ENCODE measurements around the gene SH3BP2.
A peak's percentile ranks its signal among the peaks of the same experiment; 100 is the strongest.
"Not testable (repeated sequence)": the region's sequence is repeated elsewhere in the genome, so short reads cannot be mapped to it uniquely, and the experiment has no call there.

Gene SH3BP2

DNA sequence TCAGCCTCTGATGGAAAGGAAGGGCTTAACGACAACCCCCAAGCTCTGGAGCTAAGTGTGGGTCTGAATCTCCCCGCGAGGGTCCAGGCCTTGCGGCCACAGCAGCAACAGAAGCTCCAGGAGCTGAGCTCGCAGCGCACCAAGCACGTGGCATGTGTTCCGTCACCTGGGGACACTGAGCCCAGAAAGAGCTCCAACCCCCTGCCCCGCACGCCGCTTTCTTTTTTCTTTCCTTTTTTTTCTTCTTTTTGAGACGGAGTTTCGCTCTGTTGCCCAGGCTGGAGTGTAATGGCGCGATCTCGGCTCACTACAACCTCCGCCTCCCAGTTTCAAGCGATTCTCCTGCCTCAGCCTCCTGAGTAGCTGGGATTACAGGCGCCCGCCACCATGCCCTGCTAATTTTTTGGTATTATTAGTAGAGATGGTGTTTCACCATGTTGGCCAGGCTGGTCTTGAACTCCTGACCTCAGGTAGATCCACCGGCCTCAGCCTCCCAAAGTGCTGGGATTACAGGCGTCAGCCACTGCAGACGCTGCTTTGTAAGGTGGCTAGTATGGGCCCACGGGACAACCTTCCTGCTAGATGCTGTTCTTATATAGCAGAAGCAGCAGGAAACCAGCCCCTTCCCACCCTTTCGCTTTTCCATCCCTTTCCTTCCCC, 36.1 kb upstream of the SH3BP2 start:
- peak overlapping the region; percentile 55 for H3K27ac Mint-ChIP-seq
- DNase-seq (ENCODE audit: low spot score), result no peak
- no peaks in the 10 kb centered on the region for H3K27me3 Mint-ChIP-seq (ENCODE audit: low read depth)
- peaks cover 18% of the 10 kb centered on the region for H3K4me1 Mint-ChIP-seq (ENCODE audit: low read depth)
- H3K9me3 Mint-ChIP-seq, result no peaks in the 10 kb centered on the region
- H3K36me3 Mint-ChIP-seq (ENCODE audit: low read depth), result peaks cover 8% of the 10 kb centered on the region
- peak overlapping the region; percentile 71 for H3K4me3 Mint-ChIP-seq

DNA sequence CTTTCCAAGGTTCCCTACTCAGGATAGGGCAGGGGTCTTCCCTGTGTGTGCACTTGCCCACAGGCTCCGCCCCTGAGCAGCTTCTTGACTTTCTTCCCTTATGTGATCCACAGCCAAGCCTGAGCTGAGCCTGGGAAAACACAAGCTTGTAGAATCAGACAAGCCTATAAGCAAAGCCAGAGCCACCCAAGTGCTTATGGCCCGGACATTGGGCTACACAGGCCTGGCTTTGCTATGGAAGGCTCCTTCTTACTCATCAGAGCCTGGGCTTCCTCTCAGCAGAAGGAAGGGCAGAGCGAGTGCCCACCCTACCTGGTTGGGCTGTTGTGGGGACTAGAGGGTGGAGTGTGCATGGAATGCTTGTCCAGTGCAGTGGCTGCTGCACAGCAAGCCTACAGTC, 35.5 kb upstream of the SH3BP2 start:
- DNase-seq (ENCODE audit: low spot score), result no peak
- no peaks in the 10 kb centered on the region for H3K27me3 Mint-ChIP-seq (ENCODE audit: low read depth)
- peak overlapping the region; percentile 61 for H3K4me3 Mint-ChIP-seq
- peak overlapping the region; percentile 17 for H3K27ac Mint-ChIP-seq
- H3K36me3 Mint-ChIP-seq (ENCODE audit: low read depth), result peaks cover 7% of the 10 kb centered on the region
- H3K4me1 Mint-ChIP-seq (ENCODE audit: low read depth), result peaks cover 18% of the 10 kb centered on the region
- no peaks in the 10 kb centered on the region for H3K9me3 Mint-ChIP-seq

DNA sequence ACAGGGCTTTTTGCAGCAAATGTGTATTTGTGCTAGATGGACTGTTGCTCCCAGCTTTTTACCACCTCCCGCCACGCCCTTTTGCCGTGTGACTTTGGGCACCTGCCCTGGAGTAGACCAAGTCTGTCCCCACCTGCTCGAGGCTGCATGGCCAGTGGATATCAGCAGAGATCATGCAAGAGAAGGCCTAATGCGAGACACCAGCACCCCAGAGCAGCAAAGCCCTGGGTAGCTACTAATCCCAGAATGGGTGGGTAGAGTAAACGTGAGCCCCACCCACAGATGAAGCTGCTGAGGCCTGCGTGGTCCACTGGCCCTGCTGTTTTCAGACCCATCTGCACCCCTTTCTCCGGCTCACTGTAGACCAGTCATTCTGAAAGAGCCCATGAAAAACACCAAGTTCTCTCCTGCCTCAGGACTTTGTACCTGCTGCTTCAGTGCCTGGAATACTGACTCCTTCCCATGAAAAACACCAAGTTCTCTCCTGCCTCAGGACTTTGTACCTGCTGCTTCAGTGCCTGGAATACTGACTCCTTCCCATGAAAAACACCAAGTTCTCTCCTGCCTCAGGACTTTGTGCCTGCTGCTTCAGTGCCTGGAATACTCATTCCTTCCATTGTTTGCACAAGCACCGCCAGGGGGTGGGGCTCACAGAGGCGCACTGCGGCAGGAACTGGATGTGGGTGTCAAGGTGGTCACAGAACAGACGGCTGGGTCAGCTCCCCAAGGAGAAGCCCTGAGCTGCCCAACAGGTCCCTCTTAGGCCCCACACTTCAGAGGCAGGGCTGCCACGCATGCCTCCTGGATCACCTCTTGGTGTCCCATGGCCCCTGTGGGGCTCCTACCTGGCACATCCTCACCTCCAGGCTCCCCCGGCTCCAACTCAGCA, 31.6 kb upstream of the SH3BP2 start:
- Mint-ChIP-seq H3K36me3 (ENCODE audit: low read depth) (no peaks in the 10 kb centered on the region), H3K27ac (no peak overlapping the region), H3K4me3 (no peak overlapping the region), H3K4me1 (ENCODE audit: low read depth) (peaks cover 6% of the 10 kb centered on the region), H3K9me3 (no peaks in the 10 kb centered on the region), H3K27me3 (ENCODE audit: low read depth) (no peaks in the 10 kb centered on the region)
- no peak for DNase-seq (ENCODE audit: low spot score)

DNA sequence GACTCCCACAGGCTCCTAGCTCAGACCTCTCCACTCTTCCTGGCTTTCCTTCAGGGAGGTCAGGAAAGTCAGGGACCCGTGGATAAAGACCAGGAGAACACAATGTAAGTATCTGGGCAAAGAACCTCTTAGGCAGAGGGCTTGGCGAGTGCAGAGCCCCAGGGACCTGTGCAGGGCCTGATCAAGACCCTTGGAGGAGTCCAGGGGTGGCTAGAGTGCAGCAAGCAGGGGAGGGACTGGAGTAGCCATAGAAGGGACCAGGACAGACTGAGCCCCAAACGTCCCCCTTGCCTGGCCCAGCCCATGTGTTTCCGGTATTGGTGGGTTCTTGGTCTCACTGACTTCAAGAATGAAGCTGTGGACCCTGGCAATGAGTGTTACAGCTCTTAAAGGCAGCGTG, 30.8 kb upstream of the SH3BP2 start:
- Mint-ChIP-seq H3K4me3 (no peak overlapping the region), H3K4me1 (ENCODE audit: low read depth) (peaks cover 6% of the 10 kb centered on the region), H3K36me3 (ENCODE audit: low read depth) (no peaks in the 10 kb centered on the region), H3K27ac (no peak overlapping the region), H3K9me3 (no peaks in the 10 kb centered on the region), H3K27me3 (ENCODE audit: low read depth) (no peaks in the 10 kb centered on the region)
- DNase-seq (ENCODE audit: low spot score), result no peak

DNA sequence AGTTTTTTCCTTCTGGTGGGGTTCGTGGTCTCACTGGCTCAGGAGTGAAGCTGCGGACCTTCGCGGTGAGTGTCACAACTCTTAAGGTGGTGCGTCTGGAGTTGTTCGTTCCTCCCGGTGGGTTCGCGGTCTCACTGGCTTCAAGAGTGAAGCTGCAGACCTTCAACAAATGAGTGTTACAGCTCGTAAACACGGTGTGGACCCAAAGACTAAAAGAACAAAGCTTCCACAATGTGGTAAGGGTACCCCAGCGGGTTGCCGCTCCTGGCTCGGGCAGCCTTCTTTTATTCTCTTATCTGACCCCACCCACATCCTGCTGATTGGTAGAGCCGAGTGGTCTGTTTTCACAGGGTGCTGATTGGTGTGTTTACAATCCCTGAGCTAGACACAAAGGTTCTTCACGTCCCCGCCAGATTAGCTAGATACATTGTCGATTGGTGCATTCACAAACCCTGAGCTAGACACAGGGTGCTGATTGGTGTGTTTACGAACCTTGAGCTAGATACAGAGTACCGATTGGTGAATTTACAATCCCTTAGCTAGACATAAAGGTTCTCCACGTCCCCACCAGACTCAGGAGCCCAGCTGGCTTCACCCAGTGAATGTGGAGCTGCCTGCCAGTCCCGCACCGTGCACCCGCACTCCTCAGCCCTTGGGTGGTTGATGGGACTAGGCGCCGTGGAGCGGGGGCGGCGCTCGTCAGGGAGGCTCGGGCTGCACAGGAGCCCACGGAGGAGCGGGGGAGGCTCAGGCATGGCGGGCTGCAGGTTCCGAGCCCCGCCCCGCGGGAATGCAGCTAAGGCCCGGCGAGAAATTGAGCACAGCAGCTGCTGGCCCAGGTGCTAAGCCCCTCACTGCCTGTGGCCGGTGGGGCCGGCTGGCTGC, 30.2 kb upstream of the SH3BP2 start:
- H3K4me3 Mint-ChIP-seq; H3K36me3 Mint-ChIP-seq (ENCODE audit: low read depth); H3K27me3 Mint-ChIP-seq (ENCODE audit: low read depth); H3K9me3 Mint-ChIP-seq; H3K27ac Mint-ChIP-seq; H3K4me1 Mint-ChIP-seq (ENCODE audit: low read depth); DNase-seq (ENCODE audit: low spot score): not testable (repeated sequence)

DNA sequence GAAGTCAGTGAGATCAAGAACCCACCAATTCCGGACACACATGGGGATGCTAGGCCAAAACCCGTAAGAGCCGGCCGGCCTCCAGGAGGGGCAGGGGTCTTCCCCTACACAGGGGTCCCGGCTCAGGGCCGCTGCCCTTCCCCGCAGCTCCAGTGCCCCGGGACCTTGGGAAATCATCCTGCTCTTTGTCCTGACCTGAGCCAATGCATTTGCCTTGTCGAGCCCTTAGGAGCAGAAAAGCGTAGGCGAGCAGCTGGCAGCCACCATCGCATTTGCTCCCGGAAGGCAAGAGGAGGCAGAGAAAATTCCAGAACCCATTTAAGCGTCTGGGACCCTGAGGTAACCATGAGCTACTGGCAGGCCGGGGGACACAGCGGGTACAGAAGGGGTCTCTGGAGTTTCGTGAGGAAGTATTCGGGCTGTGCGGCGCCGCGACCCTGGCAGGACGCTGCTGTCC, 29.3 kb upstream of the SH3BP2 start:
- H3K9me3 Mint-ChIP-seq, result no peaks in the 10 kb centered on the region
- no peak for DNase-seq (ENCODE audit: low spot score)
- H3K4me1 Mint-ChIP-seq (ENCODE audit: low read depth), result peaks cover 4% of the 10 kb centered on the region
- no peak overlapping the region for H3K27ac Mint-ChIP-seq
- H3K4me3 Mint-ChIP-seq, result peak overlapping the region; percentile 54
- H3K36me3 Mint-ChIP-seq (ENCODE audit: low read depth), result no peaks in the 10 kb centered on the region
- H3K27me3 Mint-ChIP-seq (ENCODE audit: low read depth), result no peaks in the 10 kb centered on the region

DNA sequence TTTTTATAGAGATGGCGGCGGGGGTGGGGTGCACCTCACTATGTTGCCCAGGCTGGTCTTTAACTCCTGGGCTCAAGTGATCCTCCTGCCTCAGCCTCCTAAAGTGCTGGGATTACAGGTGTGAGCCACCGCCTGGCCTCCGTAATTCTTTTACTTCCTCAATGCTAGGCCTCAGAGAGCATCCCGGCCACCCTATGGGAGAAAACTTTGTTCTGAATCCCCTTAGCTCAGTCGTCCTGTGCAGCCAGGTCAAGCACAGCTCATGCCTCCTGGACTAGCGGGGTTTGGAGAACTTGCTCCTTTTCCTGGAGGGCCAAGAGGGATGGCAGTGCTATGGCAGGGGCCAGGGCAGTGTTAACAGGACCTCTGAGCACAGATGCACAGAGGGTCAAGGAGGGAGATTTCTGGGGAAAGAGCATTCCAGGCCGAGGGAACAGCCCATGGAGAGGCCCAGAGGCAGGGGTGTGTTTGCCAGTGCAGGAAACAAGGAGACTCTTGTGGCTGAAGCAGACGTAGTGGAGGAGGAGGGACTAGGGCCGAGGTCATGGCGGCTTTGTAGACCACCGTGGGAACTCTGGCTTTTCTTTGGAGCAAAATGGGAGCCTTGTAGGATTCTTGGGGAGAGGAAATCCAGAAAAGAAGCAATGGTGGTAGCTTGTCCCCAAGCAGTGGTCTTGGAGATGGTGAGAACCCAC, 26.9 kb upstream of the SH3BP2 start:
- DNase-seq (ENCODE audit: low spot score), result no peak
- no peak overlapping the region for H3K4me3 Mint-ChIP-seq
- no peak overlapping the region for H3K27ac Mint-ChIP-seq
- peaks cover 7% of the 10 kb centered on the region for H3K4me1 Mint-ChIP-seq (ENCODE audit: low read depth)
- H3K27me3 Mint-ChIP-seq (ENCODE audit: low read depth), result no peaks in the 10 kb centered on the region
- H3K36me3 Mint-ChIP-seq (ENCODE audit: low read depth), result peaks cover 4% of the 10 kb centered on the region
- peaks cover 18% of the 10 kb centered on the region for H3K9me3 Mint-ChIP-seq

DNA sequence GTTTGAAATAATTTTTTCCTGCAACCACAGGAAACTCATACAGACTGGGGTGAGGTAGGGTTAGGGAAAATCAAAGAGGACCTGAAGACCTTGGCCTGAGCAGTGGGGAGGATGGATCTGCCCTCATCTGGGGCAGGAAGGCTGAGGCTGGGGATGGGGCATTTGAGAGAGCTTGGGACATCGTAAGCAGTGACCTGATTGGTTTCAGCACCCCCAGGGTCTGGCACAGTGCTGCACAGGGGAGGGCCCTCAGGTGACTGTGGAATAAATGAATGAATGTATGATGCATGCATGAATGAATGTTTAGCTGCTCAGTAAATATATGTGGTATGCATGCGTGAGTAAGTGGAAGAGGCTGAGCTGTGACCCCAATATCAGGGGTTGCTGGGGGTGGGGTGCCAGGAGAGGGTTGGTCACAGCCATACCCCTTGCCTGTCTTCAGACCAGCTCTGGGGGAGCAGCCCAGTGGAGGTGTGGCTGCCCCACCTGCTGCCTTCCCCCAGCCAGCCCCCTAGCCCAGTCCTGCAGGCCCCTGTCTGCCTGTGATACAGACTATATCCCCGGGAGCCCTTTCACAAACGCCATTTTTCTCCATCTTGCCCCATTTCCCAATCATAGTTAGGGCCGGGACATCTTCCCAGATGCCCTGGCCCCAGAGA, 25.7 kb upstream of the SH3BP2 start:
- DNase-seq (ENCODE audit: low spot score), result no peak
- H3K9me3 Mint-ChIP-seq, result peaks cover 19% of the 10 kb centered on the region
- peaks cover 4% of the 10 kb centered on the region for H3K36me3 Mint-ChIP-seq (ENCODE audit: low read depth)
- no peak overlapping the region for H3K4me3 Mint-ChIP-seq
- no peak overlapping the region for H3K27ac Mint-ChIP-seq
- peaks cover 11% of the 10 kb centered on the region for H3K4me1 Mint-ChIP-seq (ENCODE audit: low read depth)
- no peaks in the 10 kb centered on the region for H3K27me3 Mint-ChIP-seq (ENCODE audit: low read depth)

DNA sequence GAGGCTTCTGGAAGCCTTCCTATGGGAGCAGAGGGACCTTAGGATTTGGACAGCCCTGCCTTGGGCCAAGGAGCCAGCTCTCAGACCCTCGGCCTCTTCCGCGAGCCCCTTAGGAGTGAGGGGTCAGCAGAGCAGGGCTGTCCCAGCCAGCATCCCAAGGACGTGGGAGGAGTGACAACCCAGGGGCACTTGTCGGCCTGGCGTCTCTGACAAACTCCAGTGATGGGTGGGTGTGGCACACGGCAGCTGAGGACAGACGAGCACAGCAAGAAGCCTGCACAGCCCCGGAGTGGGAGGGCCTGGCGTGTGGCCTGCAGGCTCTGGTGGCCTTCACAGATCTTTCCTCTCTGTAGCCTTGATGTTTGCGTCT, 25.2 kb upstream of the SH3BP2 start:
- Mint-ChIP-seq H3K9me3 (peaks cover 19% of the 10 kb centered on the region), H3K36me3 (ENCODE audit: low read depth) (peaks cover 4% of the 10 kb centered on the region), H3K27me3 (ENCODE audit: low read depth) (no peaks in the 10 kb centered on the region), H3K27ac (no peak overlapping the region), H3K4me1 (ENCODE audit: low read depth) (peaks cover 11% of the 10 kb centered on the region), H3K4me3 (no peak overlapping the region)
- DNase-seq (ENCODE audit: low spot score), result no peak

DNA sequence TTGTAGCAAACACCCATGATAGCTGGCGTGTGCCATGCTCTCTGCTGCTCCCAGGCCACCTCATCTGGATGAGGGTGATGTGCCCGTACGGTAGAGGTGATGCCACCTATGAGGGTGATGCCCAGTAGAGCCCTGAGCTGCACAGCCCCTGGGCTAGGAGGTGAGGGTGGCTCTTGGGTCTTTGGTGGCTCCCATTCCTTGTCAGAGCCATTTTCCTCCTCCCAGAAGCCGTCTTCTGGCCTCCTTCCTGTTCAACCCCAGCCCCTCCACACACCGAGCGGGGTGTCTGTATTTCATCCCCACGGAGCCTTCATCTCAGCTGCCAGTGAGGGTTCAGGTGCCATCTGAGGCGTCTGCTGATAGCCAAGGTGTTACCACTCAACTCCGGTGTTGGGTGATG, 24.8 kb upstream of the SH3BP2 start:
- Mint-ChIP-seq H3K4me3 (no peak overlapping the region), H3K4me1 (ENCODE audit: low read depth) (peaks cover 11% of the 10 kb centered on the region), H3K36me3 (ENCODE audit: low read depth) (peaks cover 4% of the 10 kb centered on the region), H3K27me3 (ENCODE audit: low read depth) (no peaks in the 10 kb centered on the region), H3K9me3 (peaks cover 19% of the 10 kb centered on the region), H3K27ac (no peak overlapping the region)
- DNase-seq (ENCODE audit: low spot score), result no peak

DNA sequence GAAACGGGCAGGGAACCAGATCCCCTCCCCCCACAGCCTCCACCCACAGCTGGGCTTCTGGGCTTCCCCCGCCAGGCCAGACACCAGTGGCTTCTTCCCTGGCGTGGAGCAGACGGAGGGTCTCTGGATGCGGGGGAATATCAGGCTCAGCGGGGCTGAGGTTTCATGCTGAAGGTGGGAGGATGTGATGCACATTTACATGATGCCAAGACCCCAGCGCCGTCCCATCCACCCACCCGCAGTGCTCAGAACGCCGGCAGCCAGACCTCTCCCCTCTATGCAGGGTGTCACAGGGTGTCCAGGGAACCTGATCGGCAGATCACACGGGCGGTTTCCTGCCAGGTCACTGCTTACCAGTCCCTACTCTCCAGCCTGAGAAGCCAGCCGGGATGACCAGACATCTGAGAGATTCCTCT, 24.0 kb upstream of the SH3BP2 start:
- DNase-seq (ENCODE audit: low spot score), result no peak
- Mint-ChIP-seq H3K27ac (no peak overlapping the region), H3K9me3 (peaks cover 19% of the 10 kb centered on the region), H3K4me1 (ENCODE audit: low read depth) (peaks cover 11% of the 10 kb centered on the region), H3K36me3 (ENCODE audit: low read depth) (peaks cover 4% of the 10 kb centered on the region), H3K4me3 (no peak overlapping the region), H3K27me3 (ENCODE audit: low read depth) (no peaks in the 10 kb centered on the region)

DNA sequence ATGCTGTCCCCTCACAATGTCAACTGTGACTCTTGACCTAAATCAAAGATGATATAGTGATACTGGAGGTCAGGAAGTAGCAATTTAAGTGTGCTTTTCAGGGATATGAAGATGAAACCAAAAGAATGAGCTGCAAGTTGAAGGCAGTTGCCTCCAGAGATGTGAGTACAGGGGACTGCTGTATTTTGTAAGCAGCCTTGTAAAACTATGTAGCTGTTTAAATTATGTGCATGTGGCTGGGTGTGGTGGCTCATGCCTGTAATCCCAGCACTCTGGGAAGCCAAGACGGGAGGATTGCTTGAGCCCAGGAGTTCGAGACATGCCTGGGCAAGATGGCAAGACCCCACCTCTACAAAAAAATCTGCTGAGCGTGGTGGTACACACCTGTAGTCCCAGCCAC, 21.6 kb upstream of the SH3BP2 start:
- H3K27me3 Mint-ChIP-seq (ENCODE audit: low read depth), result no peaks in the 10 kb centered on the region
- H3K9me3 Mint-ChIP-seq, result peaks cover 19% of the 10 kb centered on the region
- H3K27ac Mint-ChIP-seq, result no peak overlapping the region

DNA sequence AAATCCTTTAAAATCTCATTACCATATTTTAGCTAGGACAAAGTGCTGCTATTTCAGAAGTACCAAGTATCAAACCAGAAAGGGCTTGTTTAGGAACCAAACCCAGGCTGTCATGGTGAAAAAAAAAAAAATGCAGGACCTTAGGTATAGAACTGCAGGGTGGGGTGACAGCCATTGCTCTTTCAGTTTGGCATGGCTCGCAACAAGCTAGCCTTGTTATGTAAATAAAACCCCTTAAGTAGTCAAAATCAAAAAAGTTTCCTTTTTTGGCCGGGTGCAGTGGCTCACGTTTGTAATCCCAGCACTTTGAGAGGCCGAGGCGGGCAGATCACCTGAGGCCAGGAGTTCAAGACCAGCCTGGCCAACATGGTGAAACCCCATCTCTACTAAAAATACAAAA, 12.2 kb upstream of the SH3BP2 start:
- H3K36me3 Mint-ChIP-seq (ENCODE audit: low read depth); H3K4me3 Mint-ChIP-seq; DNase-seq (ENCODE audit: low spot score); H3K4me1 Mint-ChIP-seq (ENCODE audit: low read depth); H3K27ac Mint-ChIP-seq: not testable (repeated sequence)
- Mint-ChIP-seq H3K9me3 (peaks cover 16% of the 10 kb centered on the region), H3K27me3 (ENCODE audit: low read depth) (peaks cover 11% of the 10 kb centered on the region)

More for the DNA sequence above, 21.6 kb upstream of the SH3BP2 start:
- Mint-ChIP-seq H3K36me3 (ENCODE audit: low read depth) (peaks cover 4% of the 10 kb centered on the region), H3K4me1 (ENCODE audit: low read depth) (peaks cover 8% of the 10 kb centered on the region), H3K4me3 (no peak overlapping the region)
- no peak for DNase-seq (ENCODE audit: low spot score)
